Forelimb muscle (tissue), 1 donor: ENCODE measurements around the gene ERCC5. TPM values are rescaled to one million over a fixed set of nuclear protein-coding genes. Genes with fewer than 3 reads are reported as not detected.

Source experiments
- DNase-seq: peaks from one replicate; pipeline ENCODE4 v3.0.0-alpha.2; 2013; ENCODE audit warnings: low read depth
- polyA plus RNA-seq: library from polyadenylated mRNA; unstranded; fragments of 120-200 nt; gene quantifications from one replicate; pipeline ENCODE4 v1.2.1, GENCODE V29; 2013; ENCODE audit not compliant: insufficient read length

ERCC5 gene
- polyA plus RNA-seq, 1 donor, result 37.7 TPM

GRCh38 chr13:102922184-102922583 is 76.4 kb downstream of the ERCC5 start:
- no peak for DNase-seq

Other genes starting within 250 kb of the ERCC5 start
- 45.0 TPM for gene TPP2, start 249.0 kb upstream of the ERCC5 start, polyA plus RNA-seq
- gene METTL21C, start 151.0 kb upstream of the ERCC5 start, polyA plus RNA-seq, result 17.6 TPM
- 11.9 TPM for gene TEX30, start 72.2 kb upstream of the ERCC5 start, polyA plus RNA-seq
- gene POGLUT2, start 47.1 kb upstream of the ERCC5 start, polyA plus RNA-seq, result 21.3 TPM
- 30.2 TPM for gene BIVM, start 46.9 kb upstream of the ERCC5 start, polyA plus RNA-seq
- not detected for gene SLC10A2, start 220.4 kb downstream of the ERCC5 start, polyA plus RNA-seq